H1 (cell line): ENCODE data around the gene TFAP2B. TPM values are rescaled to one million over a fixed set of nuclear protein-coding genes. Genes with fewer than 3 reads are reported as not detected.

ENCODE experiments used
- CTCF ChIA-PET: fragments of 300-600 bp; sonication (Branson Sonifier 250); formaldehyde crosslinking; loops from one replicate; lab custom pipeline; 2021; ENCODE audit not compliant: partially characterized antibody; lab: Charles Lee
- POLR2A ChIA-PET: fragments of 300-600 bp; sonication (Branson Sonifier 250); formaldehyde crosslinking; loops from one replicate; lab custom pipeline; 2021; ENCODE audit warnings: inconsistent platforms; ENCODE audit not compliant: partially characterized antibody; lab: Charles Lee
- DNase-seq, 2 experiments: peaks; one replicate each; pipeline versions ENCODE4 v3.0.0 to v3.0.0-alpha.2; 2010 to 2022; ENCODE audit warnings: low spot score in 2 of 2, low read depth in 1 of 2, mixed read lengths in 1 of 2
- FAIRE-seq: peaks from 2 replicates; lab custom pipeline; 2011; peaks lifted over from hg19 to GRCh38; lab: Jason Lieb, UNC
- H2AFZ ChIP-seq: 2 replicates; pipeline ENCODE4 v1.8.1; 2012; ENCODE audit warnings: low read length, inconsistent platforms
- H2AK5ac ChIP-seq: 2 replicates; pipeline ENCODE4 v1.6.1; 2013; ENCODE audit warnings: low read depth, low read length
- H2BK120ac ChIP-seq: replicated peaks from 2 replicates; pipeline ENCODE3; 2013; ENCODE audit warnings: low read depth, low read length, inconsistent platforms
- H2BK12ac ChIP-seq: 2 replicates; pipeline ENCODE4 v1.6.1; 2013; ENCODE audit warnings: low read depth, low read length
- H2BK15ac ChIP-seq: 2 replicates; pipeline ENCODE4 v1.6.1; 2013; ENCODE audit warnings: low read length
- H2BK20ac ChIP-seq: 2 replicates; pipeline ENCODE4 v1.6.1; 2013; ENCODE audit warnings: low read length
- H2BK5ac ChIP-seq: 2 replicates; pipeline ENCODE4 v1.6.1; 2013; ENCODE audit warnings: low read depth, low read length
- H3K14ac ChIP-seq: 2 replicates; pipeline ENCODE4 v1.6.1; 2013; ENCODE audit warnings: inconsistent platforms; ENCODE audit not compliant: insufficient read length
- H3K18ac ChIP-seq: 2 replicates; pipeline ENCODE4 v1.6.1; 2013; ENCODE audit warnings: low read length; ENCODE audit errors: extremely low read depth
- H3K23ac ChIP-seq: 2 replicates; pipeline ENCODE4 v1.6.1; 2013; ENCODE audit warnings: inconsistent platforms; ENCODE audit not compliant: insufficient read length
- H3K23me2 ChIP-seq: 2 replicates; pipeline ENCODE4 v1.6.1; 2013; ENCODE audit warnings: low read depth, low read length
- H3K27ac ChIP-seq: 2 replicates; pipeline ENCODE4 v1.6.1; 2011; ENCODE audit warnings: low read depth, low read length, inconsistent platforms
- H3K27me3 ChIP-seq, 4 experiments: replicated peaks in 1 of 4; 1 replicate in 1 of 4; 2 replicates in 3 of 4; pipeline versions ENCODE4 v1.6.1 to v1.8.1; 2011 to 2013; ENCODE audit warnings: low read length in 3 of 4, mild to moderate bottlenecking in 3 of 4, inconsistent platforms in 2 of 4, mixed read lengths in 2 of 4, moderate library complexity in 1 of 4; ENCODE audit not compliant: control insufficient read depth in 3 of 4, insufficient read depth in 3 of 4; ENCODE audit errors: extremely low read depth in 1 of 4
- H3K36me3 ChIP-seq, 4 experiments: 2 replicates each; pipeline versions ENCODE4 v1.6.1 to v1.8.1; 2011 to 2013; ENCODE audit warnings: mild to moderate bottlenecking in 4 of 4, low read length in 3 of 4, moderate library complexity in 2 of 4, control low read depth in 1 of 4, inconsistent platforms in 1 of 4; ENCODE audit not compliant: insufficient read depth in 4 of 4, control insufficient read depth in 2 of 4
- H3K4ac ChIP-seq: replicated peaks from 2 replicates; pipeline ENCODE3; 2013; ENCODE audit warnings: low read length, low read depth, mixed read lengths, inconsistent platforms; ENCODE audit not compliant: insufficient read length
- H3K4me1 ChIP-seq, 4 experiments: replicated peaks in 1 of 4; 1 replicate in 1 of 4; 2 replicates in 3 of 4; pipeline versions ENCODE4 v1.6.1 to v1.8.1; 2011 to 2013; ENCODE audit warnings: low read length in 3 of 4, inconsistent platforms in 2 of 4, mixed read lengths in 1 of 4; ENCODE audit not compliant: insufficient read depth in 4 of 4, control insufficient read depth in 3 of 4
- H3K4me2 ChIP-seq, 2 experiments: 2 replicates each; pipeline versions ENCODE4 v1.6.1 to v1.8.1; 2011 to 2013; ENCODE audit warnings: low read depth in 2 of 2, low read length in 2 of 2, control low read depth in 1 of 2, inconsistent platforms in 1 of 2, mild to moderate bottlenecking in 1 of 2; ENCODE audit not compliant: insufficient read depth in 1 of 2
- H3K4me3 ChIP-seq, 4 experiments: fragments of 200-600, 300-600 bp in 1 of 4; sonication (generic), shearing (Covaris generic), sonication (Bioruptor Twin) in 1 of 4; 2 replicates each; pipeline versions ENCODE4 v1.5.1 to v1.8.1; 2011 to 2016; ENCODE audit warnings: low read length in 4 of 4, low read depth in 3 of 4, control low read depth in 2 of 4, inconsistent platforms in 2 of 4, mild to moderate bottlenecking in 2 of 4, mixed read lengths in 1 of 4, moderate library complexity in 1 of 4; ENCODE audit not compliant: insufficient read depth in 2 of 4; ENCODE audit errors: extremely low read depth in 1 of 4
- H3K56ac ChIP-seq: replicated peaks from 2 replicates; pipeline ENCODE3; 2013; ENCODE audit warnings: low read depth, mild to moderate bottlenecking, mixed read lengths, low read length, inconsistent platforms; ENCODE audit not compliant: insufficient read length
- H3K79me1 ChIP-seq: 2 replicates; pipeline ENCODE4 v1.6.1; 2013; ENCODE audit warnings: low read depth, low read length, control low read depth
- H3K79me2 ChIP-seq, 2 experiments: 2 replicates each; pipeline versions ENCODE4 v1.6.1 to v1.8.1; 2012 to 2013; ENCODE audit warnings: low read length in 2 of 2, mild to moderate bottlenecking in 2 of 2, inconsistent platforms in 1 of 2; ENCODE audit not compliant: insufficient read depth in 2 of 2, control insufficient read depth in 1 of 2
- H3K9ac ChIP-seq, 4 experiments: replicated peaks in 1 of 4; 1 replicate in 1 of 4; 2 replicates in 3 of 4; pipeline versions ENCODE4 v1.6.1 to v1.8.1; 2011 to 2013; ENCODE audit warnings: low read depth in 3 of 4, low read length in 3 of 4, control low read depth in 2 of 4, mild to moderate bottlenecking in 2 of 4, moderate library complexity in 2 of 4, inconsistent platforms in 1 of 4; ENCODE audit errors: extremely low read depth in 1 of 4
- H3K9me3 ChIP-seq, 2 experiments: 2 replicates each; pipeline versions ENCODE4 v1.6.1 to v1.8.1; 2012 to 2013; ENCODE audit warnings: mild to moderate bottlenecking in 2 of 2, moderate library complexity in 2 of 2, control low read depth in 1 of 2, inconsistent platforms in 1 of 2, low read depth in 1 of 2, low read length in 1 of 2, mixed read lengths in 1 of 2; ENCODE audit not compliant: insufficient read depth in 2 of 2
- H4K20me1 ChIP-seq, 2 experiments: replicated peaks in 1 of 2; 2 replicates each; pipeline versions ENCODE3 to v1.8.1; 2011 to 2013; ENCODE audit warnings: inconsistent platforms in 2 of 2, low read length in 2 of 2, mild to moderate bottlenecking in 1 of 2; ENCODE audit not compliant: insufficient read depth in 2 of 2, control insufficient read depth in 1 of 2
- H4K5ac ChIP-seq: 2 replicates; pipeline ENCODE4 v1.6.1; 2013; ENCODE audit warnings: low read length, low read depth, mixed read lengths, inconsistent platforms; ENCODE audit not compliant: insufficient read length
- H4K8ac ChIP-seq: 2 replicates; pipeline ENCODE4 v1.8.0; 2013; ENCODE audit warnings: mild to moderate bottlenecking, moderate library complexity, low read length, inconsistent platforms; ENCODE audit not compliant: insufficient read depth; ENCODE audit errors: extremely low read depth
- H4K91ac ChIP-seq: replicated peaks from 2 replicates; pipeline ENCODE3; 2013; ENCODE audit warnings: low read length, mixed read lengths, inconsistent platforms; ENCODE audit not compliant: insufficient read length
- CHD1 ChIP-seq: IDR thresholded peaks from 2 replicates; pipeline ENCODE4 v1.6.1; 2012; ENCODE audit warnings: low read depth, low read length, improper control_type of control experiment
- CTBP2 ChIP-seq: IDR thresholded peaks from 2 replicates; pipeline ENCODE4 v1.7.0; 2011; ENCODE audit warnings: borderline replicate concordance, mild to moderate bottlenecking, moderate library complexity, mixed read lengths, low read length; ENCODE audit not compliant: insufficient read depth, insufficient read length
- SUZ12 ChIP-seq: fragments of 200-600 bp; sonication (generic); IDR thresholded peaks from 2 replicates; pipeline ENCODE4 v1.6.1; 2012; ENCODE audit warnings: mild to moderate bottlenecking, inconsistent platforms, low read length, moderate library complexity, mixed read lengths
- WGBS, 2 experiments: shearing (Covaris generic) in 1 of 2; methylation state at CpG; one replicate each; pipeline versions ENCODE4 v1.1.6 to v1.1.7; 2013 to 2015; ENCODE audit warnings: low lambda C conversion rate in 2 of 2, mixed read lengths in 2 of 2, inconsistent platforms in 1 of 2, low coverage in 1 of 2, missing lambda C conversion rate in 1 of 2; ENCODE audit not compliant: insufficient replicate concordance in 2 of 2, insufficient coverage in 1 of 2, insufficient read length in 1 of 2; ENCODE audit errors: extremely low coverage in 1 of 2, missing lambda C conversion rate in 1 of 2; 5-methylcytosine and 5-hydroxymethylcytosine counted together
- polyA plus RNA-seq, 7 experiments: library from polyadenylated mRNA; depleted of rRNA in 3 of 7; stranded (reverse) in 5 of 7; unstranded in 2 of 7; fragments of >200 nt in 5 of 7; fragments of 200-250 nt in 2 of 7; gene quantifications; 1 replicate in 5 of 7; 2 replicates in 1 of 7; 4 replicates in 1 of 7; pipeline versions ENCODE4 v1.2.1 to v1.2.3, GENCODE V29; 2011 to 2013; ENCODE audit warnings: missing spikeins in 2 of 7, mixed read lengths in 2 of 7
- total RNA-seq: library from RNA; stranded (reverse); fragmentation: NEBNext Ultra II Directional; extraction: Animal tissue kit (Norgen Biotek cat#: 25700); gene quantifications from 2 replicates; pipeline ENCODE4 v1.2.1, GENCODE V29; 2021

The TFAP2B gene
- total and polyA plus RNA-seq, 2 of the 8 experiments (the other 6 are each of a cell fraction or from before 2014, with no cell fraction given), result not detected

- CTCF ChIA-PET, result interaction anchor here (0.9 to 2.2 kb wide), 9 partner anchors 9 to 501 kb away, joined by 3 to 8 read pairs (median 5); partner anchors contain the start of gene TFAP2D
- DNase-seq, result no peak
- Histone ChIP-seq H4K8ac (no peak overlapping the region), H3K9ac (no peak overlapping the region), H3K4me3 (peak overlapping the region; percentile 19 to 53 (median 38); a peak in 5 of 8 replicates), H2BK120ac (no peak overlapping the region), H3K18ac (no peak overlapping the region), H3K79me1 (no peaks in the 10 kb centered on the region), H4K5ac (no peak overlapping the region), H2AFZ (no peak overlapping the region), H2BK5ac (no peak overlapping the region), H3K9me3 (no peaks in the 10 kb centered on the region), H4K20me1 (peaks cover 3 to 8% of the 10 kb centered on the region in 2 experiments), H3K4me1 (peaks cover 21 to 26% (median 26%) of the 10 kb centered on the region in 4 experiments), H3K23ac (no peak overlapping the region), H2BK12ac (no peak overlapping the region), H2AK5ac (no peak overlapping the region), H3K4ac (no peak overlapping the region), H2BK15ac (no peak overlapping the region), H3K79me2 (no peaks in the 10 kb centered on the region), H4K91ac (no peak overlapping the region), H3K23me2 (peaks cover 13% of the 10 kb centered on the region; the same call in 1 of the 2 replicates), H3K27me3 (peaks cover 65 to 94% (median 81%) of the 10 kb centered on the region in 4 experiments), H3K56ac (no peak overlapping the region), H3K4me2 (peak overlapping the region; percentile 75 to 91), H3K27ac (no peak overlapping the region), H2BK20ac (no peak overlapping the region), H3K14ac (no peak overlapping the region), H3K36me3 (no peaks in the 10 kb centered on the region)
- WGBS, 2 experiments, result 3% methylated on average over 18 of the region's 22 CpGs; no CpG with 5 or more reads in 1 of the 2 experiments
- POLR2A ChIA-PET, result no interaction called here
- 0 out of 2 replicates have a peak, but pooled peaks have one; percentile 12 for TF ChIP-seq SUZ12
- no peak for TF ChIP-seq CHD1
- TF ChIP-seq CTBP2, result peak; percentile 16
- FAIRE-seq, result no peak
Observed at GRCh38 chr6:50849796-50850180, 31.1 kb downstream of the TFAP2B start.
